Right lung (tissue), 5 donors: ENCODE results near the gene EVA1C. TPM values are rescaled to one million over a fixed set of nuclear protein-coding genes. Genes with fewer than 3 reads are reported as not detected.
"Not testable (repeated sequence)": the region's sequence is repeated elsewhere in the genome, so short reads cannot be mapped to it uniquely, and the experiment has no call there.

Experiments used
- DNase-seq, 2 donors: peaks; one replicate each; pipeline ENCODE4 v3.0.0-alpha.2; 2013
- polyA plus RNA-seq, 5 donors: library from polyadenylated mRNA; unstranded; fragments of 120-200 nt; gene quantifications; one replicate each; pipeline versions ENCODE4 v1.2.1 to v1.2.3, GENCODE V29; 2013; ENCODE audit warnings: inconsistent platforms in 1 of 5, low replicate concordance in 1 of 5; ENCODE audit not compliant: insufficient read length in 5 of 5, insufficient read depth in 1 of 5

EVA1C gene
- polyA plus RNA-seq, 5 donors: 3.2 to 7.3 (median 5.2) TPM

DNA sequence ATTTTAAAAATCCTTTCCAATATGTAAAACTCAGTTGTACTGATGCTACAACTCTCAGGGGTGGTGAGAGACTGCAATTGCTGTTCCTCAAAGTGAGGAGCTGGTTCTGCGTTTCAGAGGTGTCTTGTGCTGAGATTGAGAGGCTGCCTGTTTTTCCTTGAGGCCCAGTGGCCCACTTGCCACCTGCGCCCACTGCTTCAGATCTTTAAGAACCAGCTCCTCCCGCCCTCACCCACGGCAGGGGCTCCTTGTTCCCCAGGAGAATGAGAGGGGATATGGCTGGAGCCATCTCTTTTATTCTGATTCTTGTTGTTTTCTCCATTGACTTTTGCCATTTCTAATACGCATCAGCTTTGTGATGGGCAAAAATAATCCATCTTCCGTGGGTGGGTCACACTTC lies 45.5 kb downstream of the EVA1C start:
- no peak for DNase-seq

DNA sequence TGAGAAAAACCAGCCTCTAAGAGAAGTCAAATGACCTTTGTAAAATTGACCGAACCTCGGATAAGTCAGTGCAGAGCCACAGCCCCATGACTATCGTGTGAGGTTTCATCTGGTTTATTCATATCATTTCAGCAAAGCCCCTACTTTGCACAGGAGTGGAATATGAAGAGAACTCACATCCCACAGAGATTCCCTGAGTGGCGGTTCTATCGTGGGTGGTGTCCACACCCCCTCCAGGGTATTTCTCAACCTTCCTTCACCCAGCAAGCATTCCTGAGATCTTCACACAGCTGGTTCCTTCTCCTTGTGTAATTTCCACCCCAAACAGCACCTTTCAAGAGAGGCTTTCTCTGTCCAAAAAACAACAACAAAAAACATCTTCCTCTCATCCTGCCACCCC lies 47.5 kb downstream of the EVA1C start:
- DNase-seq: no peak

DNA sequence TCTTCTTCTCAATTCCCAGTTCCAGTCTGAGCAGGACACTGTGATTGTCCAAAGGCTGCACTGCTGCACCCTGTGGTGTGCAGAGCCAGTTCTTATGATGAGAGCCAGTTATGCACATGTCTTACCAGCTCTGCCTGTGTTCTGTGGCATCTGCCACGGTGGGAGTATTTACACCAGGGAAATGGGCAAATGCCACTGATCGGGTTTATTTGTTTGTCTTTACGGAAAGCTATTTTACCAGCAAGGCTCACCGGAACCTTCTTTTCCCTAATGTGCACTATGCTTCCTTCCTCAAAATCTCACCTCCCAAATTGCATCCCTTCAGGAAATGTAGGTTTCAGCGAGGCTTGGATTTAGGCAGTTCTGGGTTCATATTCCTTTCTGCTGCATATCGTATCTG lies 49.0 kb downstream of the EVA1C start:
- DNase-seq: no peak

DNA sequence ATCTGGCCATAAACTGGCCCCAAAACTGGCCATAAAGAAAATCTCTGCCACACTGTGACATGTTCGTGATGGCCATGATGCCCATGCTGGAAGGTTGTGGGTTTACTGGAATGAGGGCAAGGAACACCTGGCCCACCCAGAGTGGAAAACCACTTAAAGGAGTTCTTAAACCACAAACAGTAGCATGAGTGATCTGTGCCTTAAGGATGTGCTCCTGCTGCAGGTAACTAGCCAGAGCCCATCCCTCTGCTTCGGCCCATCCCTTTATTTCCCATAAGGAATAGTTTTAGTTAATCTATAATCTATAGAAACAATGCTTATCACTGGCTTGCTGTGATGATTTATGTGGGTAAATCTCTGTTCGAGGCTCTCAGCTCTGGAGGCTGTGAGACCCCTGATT lies 50.1 kb downstream of the EVA1C start:
- DNase-seq: not testable (repeated sequence)

DNA sequence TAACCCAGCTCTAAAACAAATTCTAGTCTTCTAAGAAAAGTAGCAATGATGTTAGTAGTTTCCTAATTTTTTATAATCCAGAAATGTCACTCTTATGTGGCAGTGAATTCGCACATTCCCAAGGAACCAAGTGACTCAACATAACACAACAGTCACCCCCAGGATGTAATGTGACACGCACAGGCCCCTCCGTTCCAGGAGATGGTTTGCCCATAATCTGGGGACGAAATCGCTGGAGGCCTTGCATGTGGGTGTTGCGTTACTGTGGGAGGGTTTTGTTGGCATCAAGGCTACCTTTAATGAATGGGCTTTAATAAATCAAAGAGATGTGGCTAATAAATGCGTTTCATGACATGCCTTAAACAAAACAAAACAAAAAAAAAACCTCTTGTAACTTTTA lies 50.9 kb downstream of the EVA1C start:
- DNase-seq: no peak

DNA sequence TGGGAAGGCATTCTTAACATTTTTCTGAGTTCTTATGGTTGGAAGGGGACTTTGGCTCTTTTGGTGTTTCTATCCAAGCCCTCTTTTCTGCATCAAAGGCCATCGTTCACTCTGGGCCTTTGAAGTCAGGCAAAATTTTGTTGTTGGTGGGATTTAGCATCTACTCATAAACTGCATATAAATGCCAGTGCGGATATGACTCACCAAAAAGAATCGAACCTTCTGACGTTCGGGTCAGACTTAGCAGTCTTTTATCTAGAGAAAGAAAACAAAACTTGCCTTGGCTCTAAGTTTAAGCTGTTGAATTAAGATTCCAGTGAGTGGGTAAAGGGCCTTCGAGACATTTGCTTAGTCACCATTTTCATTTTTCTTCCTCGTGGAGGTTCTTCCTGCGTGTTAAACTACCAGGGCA lies 51.4 kb downstream of the EVA1C start:
- DNase-seq: no peak

DNA sequence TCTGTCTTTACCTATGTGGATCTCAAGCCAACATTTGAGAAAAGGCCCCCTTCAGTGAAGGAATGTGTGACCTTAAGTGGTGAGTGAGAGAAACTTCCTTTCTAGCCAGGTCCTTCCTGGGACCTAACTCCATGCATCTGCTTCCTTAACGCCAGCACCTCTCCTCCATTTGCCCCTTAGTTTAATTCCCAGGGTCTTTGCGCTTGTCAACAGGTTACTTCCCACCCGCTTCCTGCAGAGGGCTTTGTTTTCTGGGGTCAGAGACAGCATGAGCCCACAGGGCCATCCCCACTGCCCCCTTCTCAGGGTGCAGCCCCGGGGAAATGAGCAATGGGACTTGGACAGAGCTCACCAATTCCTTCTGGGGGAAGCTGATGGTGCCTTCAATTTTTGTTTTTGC lies 54.8 kb downstream of the EVA1C start:
- DNase-seq: no peak

DNA sequence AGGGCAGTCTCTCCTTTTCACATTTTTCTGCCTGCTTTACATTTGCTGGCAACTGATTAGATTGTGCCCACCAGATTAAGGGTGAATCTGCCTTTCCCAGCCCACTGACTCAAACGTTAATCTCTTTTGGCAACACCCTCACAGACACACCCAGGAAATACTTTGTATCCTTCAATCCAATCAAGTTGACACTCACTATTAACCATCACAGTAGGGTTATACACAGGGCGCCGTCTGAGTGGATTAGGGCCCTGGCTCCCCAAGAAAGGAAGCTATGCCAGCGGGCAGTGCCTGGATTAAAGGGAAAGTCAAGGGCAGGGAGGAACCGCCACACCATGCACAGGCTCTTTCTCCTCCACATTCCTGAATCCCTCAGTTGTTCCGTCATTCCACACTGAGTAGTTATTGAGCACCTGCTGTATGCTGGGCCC lies 56.2 kb downstream of the EVA1C start:
- DNase-seq: no peak

DNA sequence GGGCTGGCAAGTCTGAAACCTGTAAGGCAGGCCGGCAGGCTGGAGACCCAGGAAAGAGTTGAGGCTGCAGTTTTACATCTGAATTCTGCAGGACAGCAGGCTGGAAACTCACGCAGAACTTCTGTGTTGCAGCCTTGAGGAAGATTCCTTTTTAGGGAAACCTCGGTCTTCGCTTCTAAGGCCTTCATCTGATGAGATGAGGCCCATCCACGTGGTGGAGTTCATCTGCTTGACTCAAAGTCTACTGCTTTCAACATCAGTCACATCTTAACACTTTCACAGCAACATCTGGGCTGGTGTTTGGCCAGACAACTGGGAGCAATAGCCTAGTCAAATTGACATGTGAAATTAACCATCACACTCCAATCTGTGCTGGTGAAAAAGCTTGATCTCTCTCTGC lies 57.1 kb downstream of the EVA1C start:
- DNase-seq: no peak

DNA sequence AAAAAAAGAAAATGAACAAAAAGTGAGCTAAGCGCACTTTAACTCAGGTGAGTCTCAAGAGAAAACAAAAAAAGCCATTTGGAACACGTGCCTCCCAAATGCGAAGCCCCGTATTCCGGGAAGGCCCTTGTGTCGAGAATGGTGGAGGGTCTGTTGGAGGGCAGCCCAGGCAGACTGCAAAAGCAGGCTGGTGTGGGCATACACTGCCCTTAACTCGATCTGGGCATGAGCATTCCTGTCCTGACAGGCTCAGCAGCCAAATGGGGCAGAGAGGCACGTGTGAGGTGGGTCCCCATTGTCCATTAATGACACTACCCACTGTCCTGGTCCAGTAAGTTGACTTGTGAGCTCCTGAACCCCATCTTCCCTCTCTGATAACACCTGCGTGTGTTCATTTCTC lies 57.7 kb downstream of the EVA1C start:
- DNase-seq: no peak

DNA sequence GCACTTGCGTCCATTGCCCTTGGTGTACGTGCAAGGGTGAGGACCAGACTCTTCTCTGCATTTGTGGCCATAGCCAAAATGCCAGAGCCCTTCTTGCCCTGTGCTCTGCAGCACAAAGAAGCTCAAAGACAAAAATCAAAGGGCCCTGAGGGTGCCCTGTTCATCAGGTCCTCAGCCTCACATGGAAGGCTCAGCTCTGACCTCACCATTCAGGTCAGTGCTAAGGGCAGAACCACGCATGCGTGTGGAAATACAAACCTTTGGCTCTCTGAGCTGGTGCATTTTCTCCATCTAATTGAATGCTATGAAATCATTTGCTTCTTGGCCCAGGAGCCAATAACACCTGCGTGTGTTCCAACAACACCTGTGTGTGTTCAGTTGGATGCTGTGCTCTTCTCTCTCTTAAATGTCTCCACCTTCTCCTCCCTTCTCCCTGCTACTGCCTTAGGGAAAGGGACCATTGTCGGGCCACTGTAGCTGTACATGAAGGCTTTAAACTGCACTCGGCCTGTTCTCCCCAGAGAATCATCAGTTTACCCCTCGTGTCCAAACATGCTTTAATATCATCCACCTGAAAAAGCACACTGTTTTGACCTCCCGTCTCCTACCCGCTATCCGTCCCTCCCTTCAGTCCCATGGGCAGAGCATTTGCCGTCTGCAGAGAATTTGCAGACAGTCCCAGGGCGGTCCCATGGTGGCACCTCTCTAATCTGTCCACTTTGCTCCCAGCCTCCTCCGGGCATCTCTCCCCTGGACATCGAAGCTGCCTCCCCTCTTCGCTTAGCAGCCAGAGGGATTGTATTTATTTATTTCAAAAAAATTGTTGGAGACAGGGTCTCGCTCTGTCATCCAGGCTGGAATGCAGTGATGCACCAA lies 60.6 kb downstream of the EVA1C start:
- DNase-seq: no peak

DNA sequence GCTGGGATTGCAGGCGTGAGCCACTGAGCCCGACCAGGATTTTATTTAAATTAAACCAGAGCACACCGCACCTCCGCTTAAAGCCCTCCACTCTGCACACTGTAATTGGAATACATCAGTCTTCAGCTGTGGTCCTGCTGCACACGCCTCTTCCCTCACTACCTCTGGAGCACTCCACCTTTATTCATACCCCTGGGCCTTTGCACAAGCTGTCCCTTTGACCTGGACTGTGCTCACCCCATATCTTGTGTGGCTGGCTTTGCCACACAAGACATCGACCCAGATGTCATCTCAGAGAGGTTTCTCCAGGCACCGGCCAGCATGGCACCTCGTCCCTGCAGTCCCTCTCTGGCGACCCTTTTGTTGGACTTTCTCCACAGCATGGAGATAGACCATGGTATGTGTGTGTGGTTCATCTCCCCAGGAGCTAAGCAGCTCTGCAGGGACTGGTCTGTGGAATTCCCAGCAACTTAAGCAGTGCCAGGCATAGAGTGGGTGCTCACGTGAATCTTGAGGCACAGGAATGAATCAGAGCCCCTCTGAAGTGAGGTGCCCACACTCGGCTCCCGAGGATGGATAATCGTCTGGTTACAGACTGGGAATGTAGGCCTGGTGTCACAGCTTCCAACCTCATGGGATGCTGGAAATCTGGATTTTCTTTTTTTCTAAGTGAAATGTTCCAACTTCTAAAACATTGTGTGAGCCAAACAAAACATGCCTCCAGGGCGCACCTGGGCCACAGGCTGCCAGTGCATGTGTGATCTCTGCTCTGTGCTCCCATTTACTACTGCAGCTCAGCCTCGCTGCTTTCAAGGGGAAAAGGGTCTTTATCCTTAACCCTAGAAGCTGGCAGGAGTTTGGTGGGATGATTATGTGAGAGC lies 61.9 kb downstream of the EVA1C start:
- no peak for DNase-seq

DNA sequence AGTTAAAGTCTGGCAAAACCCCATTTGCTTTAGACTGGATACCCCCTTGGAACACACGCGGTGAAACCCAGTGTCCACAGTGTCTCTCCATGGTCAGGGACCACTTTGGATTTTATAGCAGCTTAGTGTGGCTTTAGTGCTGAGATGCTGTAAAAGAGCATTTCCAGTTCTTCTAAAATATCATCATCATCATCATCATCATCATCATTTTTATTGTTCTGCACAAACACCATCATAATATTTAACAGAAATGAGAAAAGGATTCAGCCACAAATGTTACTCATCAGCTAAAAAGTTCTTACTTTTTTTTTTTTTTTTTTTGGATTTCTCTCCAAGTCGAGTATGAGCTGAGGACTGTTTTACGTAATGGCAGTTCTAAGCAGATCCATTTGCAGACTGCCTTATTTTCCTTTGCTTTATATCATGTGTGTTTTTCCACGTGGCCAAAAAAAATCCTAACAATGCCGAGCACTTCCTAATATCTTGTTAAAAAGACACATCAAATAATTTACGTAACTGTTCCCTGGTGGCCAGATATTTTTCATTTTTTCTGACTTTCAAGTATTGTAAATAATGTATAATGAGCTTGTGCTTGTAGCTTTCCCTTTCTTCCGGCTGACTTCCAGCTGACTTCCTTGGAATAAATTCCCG lies 62.8 kb downstream of the EVA1C start:
- DNase-seq: peak; percentile 49 to 52

DNA sequence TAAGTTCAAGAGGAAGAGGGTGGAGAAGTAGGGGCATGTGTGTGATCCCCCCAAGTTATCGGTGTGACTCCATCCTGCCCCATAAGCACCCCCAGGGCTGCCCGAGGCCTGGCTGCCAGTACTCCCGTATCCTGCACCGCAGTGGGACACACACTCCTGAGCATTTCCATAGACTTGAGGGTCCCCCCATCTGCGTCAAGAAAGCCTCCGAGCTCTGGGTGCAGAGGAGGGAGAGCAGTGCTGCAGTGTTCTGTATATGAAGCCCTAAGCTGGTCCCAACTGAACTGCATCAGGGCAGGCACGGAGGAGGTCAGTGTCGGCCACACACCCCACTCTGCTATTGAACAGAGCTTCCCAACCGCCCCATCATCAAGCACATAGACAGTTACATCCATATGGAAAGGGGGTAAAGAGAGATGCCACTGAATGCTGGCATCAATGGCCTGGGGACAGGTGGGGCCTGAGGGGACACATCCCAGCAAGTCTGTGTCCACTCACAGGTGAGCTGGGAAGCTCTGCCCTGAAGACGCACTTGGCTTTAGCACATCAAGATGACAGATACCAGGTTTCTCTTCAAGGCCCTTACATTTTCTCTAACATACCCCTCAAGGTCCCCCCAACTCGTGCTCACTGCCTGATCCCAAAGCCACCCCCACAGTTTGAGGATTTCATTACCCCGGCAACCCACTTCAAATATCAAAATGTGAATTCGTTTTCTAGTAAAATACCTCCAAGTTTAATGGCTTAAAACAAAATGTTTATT lies 64.3 kb downstream of the EVA1C start:
- DNase-seq: no peak

DNA sequence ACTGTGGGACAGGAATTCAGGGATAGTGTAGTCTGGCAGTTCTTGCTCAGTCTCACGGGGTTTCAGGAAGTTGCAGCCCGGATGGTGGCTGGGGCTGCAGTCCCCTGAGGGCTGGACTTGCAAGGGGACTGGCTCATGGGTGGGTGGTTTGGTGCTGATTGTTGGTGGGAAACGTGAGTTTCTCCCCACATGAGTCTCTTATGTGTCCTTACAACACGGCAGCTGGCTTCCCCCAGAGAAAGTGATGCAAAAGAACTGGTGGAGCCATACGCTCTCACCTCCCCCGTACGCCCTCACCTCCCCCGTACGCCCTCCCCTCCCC lies 64.9 kb downstream of the EVA1C start:
- no peak for DNase-seq

DNA sequence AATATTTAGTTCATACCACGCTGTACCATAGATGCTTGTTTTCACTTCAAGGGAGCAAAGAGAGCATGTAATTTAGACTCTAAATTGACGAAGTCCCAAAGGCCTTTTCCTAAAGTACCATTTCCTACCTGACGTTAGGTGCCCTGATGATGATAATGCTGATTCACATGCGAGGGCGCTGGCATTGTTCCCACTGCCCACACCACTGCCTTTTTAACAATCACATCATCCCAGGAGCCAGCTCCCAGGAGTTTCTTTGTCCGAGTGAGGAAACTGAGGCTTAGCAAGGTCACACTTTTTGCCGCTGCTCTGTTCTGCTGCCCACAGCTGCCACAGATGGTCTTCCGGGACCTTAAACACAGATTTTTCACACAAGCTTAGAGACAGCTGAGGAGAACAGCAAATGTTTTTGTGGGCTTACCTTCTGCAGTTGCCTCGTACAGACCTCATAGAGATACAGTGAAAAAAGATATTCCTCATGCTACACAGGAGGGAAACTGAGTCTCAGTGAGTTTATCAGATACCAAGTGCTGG lies 69.4 kb downstream of the EVA1C start:
- DNase-seq: no peak

DNA sequence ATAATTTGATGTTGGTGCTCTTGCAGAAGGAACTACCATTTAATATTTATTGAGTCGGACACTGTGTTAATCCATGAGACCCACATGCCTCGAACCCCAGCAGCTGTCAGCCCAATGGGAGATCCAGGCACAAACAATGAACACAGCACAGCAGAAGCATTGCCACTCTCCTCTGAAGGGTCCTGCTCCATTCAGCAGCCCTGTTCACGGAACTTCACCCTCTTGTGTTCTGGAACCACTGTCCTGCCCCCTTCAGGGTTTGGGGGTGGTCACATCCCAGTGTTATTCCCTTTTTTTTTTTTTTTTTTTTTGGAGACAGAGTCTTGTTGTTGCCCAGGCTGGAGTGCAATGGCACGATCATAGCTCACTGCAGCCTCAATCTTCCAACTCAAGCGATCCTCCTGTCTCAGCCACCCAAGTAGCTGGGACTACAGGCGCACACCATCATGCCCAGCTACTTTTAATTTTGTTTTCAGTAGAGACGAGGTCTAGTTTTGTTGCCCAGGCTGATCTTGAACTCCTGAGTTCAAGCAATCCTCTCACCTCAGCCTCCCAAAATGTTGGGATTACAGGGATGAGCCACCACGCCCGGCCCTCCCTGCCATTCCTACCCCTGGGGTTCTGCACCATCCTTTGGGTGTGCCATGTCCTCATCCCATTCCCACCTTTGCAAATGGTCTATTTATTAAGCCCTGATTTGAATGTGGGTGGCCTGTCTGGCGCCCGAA lies 70.2 kb downstream of the EVA1C start:
- no peak for DNase-seq

DNA sequence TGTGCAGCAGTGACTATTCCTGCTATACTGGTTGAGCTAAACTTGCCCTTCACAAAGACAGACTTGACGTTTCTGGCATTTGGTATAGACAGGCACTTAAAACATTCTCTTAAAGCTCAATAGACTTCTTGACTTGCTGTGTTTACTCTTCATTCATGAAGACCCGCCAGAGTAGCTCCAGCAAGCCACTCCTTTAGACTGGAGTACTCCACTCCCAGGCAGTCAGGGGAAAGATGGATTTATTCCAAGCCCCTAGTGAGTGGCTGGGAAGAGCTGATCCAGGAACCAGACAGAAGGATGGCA lies 70.7 kb downstream of the EVA1C start:
- peak; percentile 49 to 59 for DNase-seq

DNA sequence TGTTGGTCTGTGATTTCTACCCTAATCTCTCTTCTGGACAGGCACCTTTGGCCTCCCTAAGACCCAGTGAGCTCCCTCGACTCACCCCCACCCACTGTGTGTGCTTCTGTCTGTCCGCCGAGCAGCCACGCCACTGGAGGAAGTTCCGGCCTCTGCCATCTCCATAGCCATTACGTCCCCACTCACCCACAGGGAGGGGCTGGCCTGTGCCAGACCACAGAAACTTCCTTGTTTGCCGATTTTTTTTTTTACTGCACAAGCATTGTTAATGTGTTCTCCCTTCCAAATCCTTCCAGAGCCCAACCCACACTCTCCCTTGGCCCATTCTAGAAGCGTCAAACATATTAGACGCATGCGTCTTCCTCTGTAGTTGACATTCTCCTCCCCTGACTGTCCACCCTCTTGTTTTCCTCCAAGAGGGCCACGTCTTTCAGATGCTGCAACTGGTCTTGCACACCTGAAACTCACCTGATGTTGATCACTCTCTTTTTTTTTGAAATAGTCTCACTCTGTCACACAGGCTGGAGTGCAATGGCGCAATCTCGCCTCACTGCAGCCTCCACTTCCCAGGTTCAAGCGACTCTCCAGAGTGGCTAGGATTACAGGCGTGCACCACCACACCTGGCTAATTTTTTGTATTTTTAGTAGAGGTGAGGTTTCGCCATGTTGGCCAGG lies 72.3 kb downstream of the EVA1C start:
- no peak for DNase-seq

DNA sequence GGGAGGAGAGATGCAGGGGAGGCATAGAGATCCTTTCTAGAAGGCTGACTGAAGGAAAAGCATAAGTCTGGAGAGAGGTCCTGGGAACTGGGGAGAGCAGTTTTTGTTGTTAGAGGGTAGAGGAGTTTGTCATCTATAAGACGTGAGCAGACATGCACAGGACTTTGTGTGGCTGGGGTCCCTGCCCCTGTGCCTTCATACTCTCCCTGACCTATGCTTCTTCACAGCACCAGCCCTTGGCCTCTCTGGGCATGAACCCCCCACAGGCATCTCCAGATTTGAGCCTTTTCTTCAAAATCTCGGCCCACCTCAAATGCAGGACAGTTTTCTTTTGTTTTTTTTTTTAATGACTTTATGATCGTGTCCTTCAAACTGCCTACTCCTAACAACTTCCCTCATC lies 79.9 kb downstream of the EVA1C start:
- DNase-seq: no peak
